WTC11 (cell line): ENCODE results near the gene LRIG1. TPM values are rescaled to one million over a fixed set of nuclear protein-coding genes. Genes with fewer than 3 reads are reported as not detected.

Experiments used
- ATAC-seq: fragments of 200-7000 bp; cut with Tn5 transposase; 2 replicates; pipeline ENCODE4 v1.10.0; 2021; ENCODE audit warnings: mild to moderate bottlenecking, moderate library complexity
- CTCF ChIA-PET: fragments of 300-600 bp; sonication (Branson Sonifier 250); formaldehyde crosslinking; loops from one replicate; lab custom pipeline; 2021; ENCODE audit warnings: antibody characterized with exemption; lab: Charles Lee
- POLR2A ChIA-PET: fragments of 350-600 bp; sonication (Branson Sonifier 250); formaldehyde crosslinking; loops from one replicate; lab custom pipeline; 2021; ENCODE audit warnings: antibody characterized with exemption; lab: Charles Lee
- DNase-seq: peaks from one replicate; pipeline ENCODE4 v3.0.0; 2021; ENCODE audit warnings: low spot score
- H3K27ac Mint-ChIP-seq: 2 replicates; pipeline ENCODE4 v1.8.0; 2021; ENCODE audit warnings: mixed read lengths
- H3K27me3 Mint-ChIP-seq: 2 replicates; pipeline ENCODE4 v1.8.0; 2021; ENCODE audit warnings: low read depth, mild to moderate bottlenecking, moderate library complexity, mixed read lengths
- H3K36me3 Mint-ChIP-seq: 2 replicates; pipeline ENCODE4 v1.8.0; 2021; ENCODE audit warnings: mixed read lengths
- H3K4me1 Mint-ChIP-seq: 2 replicates; pipeline ENCODE4 v1.8.0; 2022; ENCODE audit warnings: mixed read lengths
- H3K4me3 Mint-ChIP-seq: 2 replicates; pipeline ENCODE4 v1.8.0; 2021; ENCODE audit warnings: mild to moderate bottlenecking, moderate library complexity, mixed read lengths
- H3K9me3 Mint-ChIP-seq: 2 replicates; pipeline ENCODE4 v1.8.0; 2021; ENCODE audit warnings: mixed read lengths
- ATF6 ChIP-seq: sonication (generic); formaldehyde crosslinking; IDR thresholded peaks from 2 replicates; pipeline ENCODE4 v1.8.1; 2023; ENCODE audit warnings: mild to moderate bottlenecking, missing genetic modification reagents
- CBFB ChIP-seq: sonication (generic); formaldehyde crosslinking; IDR thresholded peaks from 2 replicates; pipeline ENCODE4 v1.8.1; 2022; ENCODE audit warnings: mild to moderate bottlenecking, low read depth, missing genetic modification reagents
- CREB1 ChIP-seq: sonication (generic); formaldehyde crosslinking; IDR thresholded peaks from 2 replicates; pipeline ENCODE4 v1.8.0; 2023; ENCODE audit warnings: mild to moderate bottlenecking, missing genetic modification reagents
- E2F1 ChIP-seq: sonication (generic); formaldehyde crosslinking; IDR thresholded peaks from 2 replicates; pipeline ENCODE4 v1.8.0; 2022; ENCODE audit warnings: mild to moderate bottlenecking, missing genetic modification reagents
- GABPB1 ChIP-seq: sonication (generic); formaldehyde crosslinking; IDR thresholded peaks from 2 replicates; pipeline ENCODE4 v1.8.1; 2023; ENCODE audit warnings: mild to moderate bottlenecking, missing genetic modification reagents
- IRF1 ChIP-seq: sonication (generic); formaldehyde crosslinking; IDR thresholded peaks from 2 replicates; pipeline ENCODE4 v1.8.0; 2023; ENCODE audit warnings: missing genetic modification reagents
- NFYB ChIP-seq: sonication (generic); formaldehyde crosslinking; conservative IDR thresholded peaks from 2 replicates; pipeline ENCODE4 v1.8.0; 2022; ENCODE audit warnings: low read depth, missing genetic modification reagents
- NR2C2 ChIP-seq: sonication (generic); formaldehyde crosslinking; IDR thresholded peaks from 2 replicates; pipeline ENCODE4 v1.8.0; 2022; ENCODE audit warnings: mild to moderate bottlenecking, missing genetic modification reagents
- OVOL2 ChIP-seq: fragments of 250-450 bp; sonication (Bioruptor Pico); IDR thresholded peaks from 2 replicates; pipeline ENCODE4 v1.9.0; 2021; ENCODE audit warnings: mild to moderate bottlenecking, borderline replicate concordance
- RELA ChIP-seq: sonication (generic); formaldehyde crosslinking; IDR thresholded peaks from 2 replicates; pipeline ENCODE4 v1.8.1; 2022; ENCODE audit warnings: missing genetic modification reagents, mild to moderate bottlenecking, borderline replicate concordance
- SP1 ChIP-seq: sonication (generic); formaldehyde crosslinking; conservative IDR thresholded peaks from 2 replicates; pipeline ENCODE4 v1.8.1; 2022; ENCODE audit warnings: missing genetic modification reagents
- TCF7 ChIP-seq: sonication (generic); formaldehyde crosslinking; IDR thresholded peaks from 2 replicates; pipeline ENCODE4 v1.8.0; 2022; ENCODE audit warnings: mild to moderate bottlenecking, low read depth, missing genetic modification reagents, moderate library complexity
- TEAD1 ChIP-seq: sonication (generic); formaldehyde crosslinking; IDR thresholded peaks from 2 replicates; pipeline ENCODE4 v1.8.0; 2022; ENCODE audit warnings: mild to moderate bottlenecking, missing genetic modification reagents
- ZNF232 ChIP-seq: sonication (generic); formaldehyde crosslinking; IDR thresholded peaks from 2 replicates; pipeline ENCODE4 v1.8.0; 2022; ENCODE audit warnings: mild to moderate bottlenecking, missing genetic modification reagents
- ZNF281 ChIP-seq: sonication (generic); formaldehyde crosslinking; IDR thresholded peaks from 2 replicates; pipeline ENCODE4 v1.8.0; 2023; ENCODE audit warnings: mild to moderate bottlenecking, missing genetic modification reagents
- total RNA-seq: library from RNA; stranded (reverse); gene quantifications from 3 replicates; pipeline ENCODE4 v1.2.3, GENCODE V29; 2021
- TF ChIP-seq, protein P1 (sequence below): sonication (generic); formaldehyde crosslinking; IDR thresholded peaks from 2 replicates; pipeline ENCODE4 v1.8.1; 2022; ENCODE audit warnings: mild to moderate bottlenecking, missing genetic modification reagents, moderate library complexity, borderline replicate concordance
- TF ChIP-seq, protein P2 (sequence below): fragments of 200-600 bp; IDR thresholded peaks from 2 replicates; pipeline ENCODE4 v1.8.0; 2022; ENCODE audit warnings: antibody characterized with exemption
- TF ChIP-seq, protein P3 (sequence below): sonication (generic); formaldehyde crosslinking; IDR thresholded peaks from 2 replicates; pipeline ENCODE4 v1.8.1; 2023; ENCODE audit warnings: mild to moderate bottlenecking, missing genetic modification reagents, moderate library complexity

LRIG1 gene
- total RNA-seq, 1 experiment from 2014 or later: 105 TPM

DNA sequence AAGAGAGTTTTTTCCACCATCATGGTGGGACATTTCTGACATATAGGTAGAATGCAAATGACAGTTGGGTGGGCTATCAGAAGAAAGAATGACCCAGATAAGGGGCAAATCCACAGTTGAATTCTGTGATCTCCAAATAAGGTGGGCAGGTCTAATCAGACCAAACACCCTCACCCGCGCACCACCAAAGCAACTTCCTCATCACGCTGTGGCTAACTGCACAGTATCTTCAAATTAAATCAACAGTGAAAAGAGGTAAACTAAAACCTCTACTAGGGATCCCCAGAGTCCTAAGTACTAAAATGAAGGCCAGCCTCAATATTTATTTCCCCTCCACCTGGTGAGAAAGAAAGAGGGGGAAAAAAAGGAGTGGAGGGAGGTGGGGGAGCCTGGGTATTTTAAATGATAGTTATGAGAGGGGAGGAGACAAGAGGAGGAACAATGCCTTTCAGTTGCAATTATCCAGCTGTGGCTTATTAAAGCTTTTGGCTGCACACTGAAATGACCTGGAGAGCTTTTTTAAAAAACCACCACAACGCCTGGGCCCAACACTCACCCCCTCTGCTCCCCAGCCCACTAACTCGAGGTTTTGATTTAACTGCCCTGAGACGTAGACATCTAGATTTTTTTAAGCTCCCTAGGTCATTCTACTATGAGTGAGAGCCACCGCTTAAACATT is 61.0 kb downstream of the LRIG1 start:
- Mint-ChIP-seq H3K4me3 (peak overlapping the region; percentile 10; the same call in 1 of the 2 replicates), H3K27ac (peak overlapping the region; percentile 55), H3K36me3 (peaks cover 23% of the 10 kb centered on the region), H3K9me3 (no peaks in the 10 kb centered on the region), H3K27me3 (no peaks in the 10 kb centered on the region)
- no peak for ATAC-seq
- TF ChIP-seq IRF1 (CRISPR knock-in tag) (no peak), SP1 (CRISPR knock-in tag) (no peak), CREB1 (CRISPR knock-in tag) (no peak), OVOL2 (CRISPR knock-in tag) (no peak), ZNF281 (CRISPR knock-in tag) (no peak), ATF6 (CRISPR knock-in tag) (no peak)
- TF ChIP-seq, protein P1, sequence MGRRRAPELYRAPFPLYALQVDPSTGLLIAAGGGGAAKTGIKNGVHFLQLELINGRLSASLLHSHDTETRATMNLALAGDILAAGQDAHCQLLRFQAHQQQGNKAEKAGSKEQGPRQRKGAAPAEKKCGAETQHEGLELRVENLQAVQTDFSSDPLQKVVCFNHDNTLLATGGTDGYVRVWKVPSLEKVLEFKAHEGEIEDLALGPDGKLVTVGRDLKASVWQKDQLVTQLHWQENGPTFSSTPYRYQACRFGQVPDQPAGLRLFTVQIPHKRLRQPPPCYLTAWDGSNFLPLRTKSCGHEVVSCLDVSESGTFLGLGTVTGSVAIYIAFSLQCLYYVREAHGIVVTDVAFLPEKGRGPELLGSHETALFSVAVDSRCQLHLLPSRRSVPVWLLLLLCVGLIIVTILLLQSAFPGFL (CRISPR knock-in tag): no peak
- TF ChIP-seq, all 79 proteins: peak for 0
- peaks cover 92% of the 10 kb centered on the region for H3K4me1 Mint-ChIP-seq
- ChIA-PET CTCF (interaction anchor here (4.4 kb wide), 1 partner anchor 31 kb away, joined by 22 read pairs; no protein-coding TSS in a partner anchor), POLR2A (interaction anchor here (1.3 kb wide), 1 partner anchor 31 kb away, joined by 3 read pairs; no protein-coding TSS in a partner anchor)
- no peak for DNase-seq

DNA sequence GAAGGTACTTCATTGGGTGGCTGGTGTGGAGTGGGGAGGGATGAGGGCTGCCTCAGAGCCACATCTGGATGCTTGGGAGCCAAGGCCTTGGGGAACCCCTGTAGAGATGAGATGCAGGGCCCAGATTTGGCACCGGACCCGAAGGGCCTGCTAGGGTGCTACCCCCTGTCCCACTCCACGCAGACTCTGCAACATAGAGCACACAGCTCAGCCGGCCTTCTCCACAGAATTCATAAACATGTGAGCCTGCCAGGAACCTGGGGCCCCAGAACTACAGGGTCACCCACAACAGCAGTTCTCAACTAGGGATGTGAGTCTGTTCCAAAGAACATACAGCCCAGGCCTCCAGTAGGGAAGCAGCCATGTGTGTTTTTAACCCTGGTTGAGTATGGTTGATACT is 62.8 kb downstream of the LRIG1 start:
- Mint-ChIP-seq H3K4me1 (peaks cover 92% of the 10 kb centered on the region), H3K4me3 (no peak overlapping the region), H3K27ac (peak overlapping the region; percentile 77; the same call in 1 of the 2 replicates), H3K36me3 (peaks cover 30% of the 10 kb centered on the region), H3K27me3 (no peaks in the 10 kb centered on the region), H3K9me3 (no peaks in the 10 kb centered on the region)
- no peak for ATAC-seq
- DNase-seq: no peak
- CTCF ChIA-PET: no interaction called here
- POLR2A ChIA-PET: no interaction called here
- no peak for TF ChIP-seq NFYB (CRISPR knock-in tag)
- TF ChIP-seq E2F1 (CRISPR knock-in tag): no peak
- TF ChIP-seq NR2C2 (CRISPR knock-in tag): no peak
- TF ChIP-seq, protein P1 (CRISPR knock-in tag): no peak
- no peak for TF ChIP-seq CBFB
- no peak for TF ChIP-seq ZNF281 (CRISPR knock-in tag)
- no peak for TF ChIP-seq RELA (CRISPR knock-in tag)
- TF ChIP-seq, protein P2, sequence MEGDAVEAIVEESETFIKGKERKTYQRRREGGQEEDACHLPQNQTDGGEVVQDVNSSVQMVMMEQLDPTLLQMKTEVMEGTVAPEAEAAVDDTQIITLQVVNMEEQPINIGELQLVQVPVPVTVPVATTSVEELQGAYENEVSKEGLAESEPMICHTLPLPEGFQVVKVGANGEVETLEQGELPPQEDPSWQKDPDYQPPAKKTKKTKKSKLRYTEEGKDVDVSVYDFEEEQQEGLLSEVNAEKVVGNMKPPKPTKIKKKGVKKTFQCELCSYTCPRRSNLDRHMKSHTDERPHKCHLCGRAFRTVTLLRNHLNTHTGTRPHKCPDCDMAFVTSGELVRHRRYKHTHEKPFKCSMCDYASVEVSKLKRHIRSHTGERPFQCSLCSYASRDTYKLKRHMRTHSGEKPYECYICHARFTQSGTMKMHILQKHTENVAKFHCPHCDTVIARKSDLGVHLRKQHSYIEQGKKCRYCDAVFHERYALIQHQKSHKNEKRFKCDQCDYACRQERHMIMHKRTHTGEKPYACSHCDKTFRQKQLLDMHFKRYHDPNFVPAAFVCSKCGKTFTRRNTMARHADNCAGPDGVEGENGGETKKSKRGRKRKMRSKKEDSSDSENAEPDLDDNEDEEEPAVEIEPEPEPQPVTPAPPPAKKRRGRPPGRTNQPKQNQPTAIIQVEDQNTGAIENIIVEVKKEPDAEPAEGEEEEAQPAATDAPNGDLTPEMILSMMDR: no peak
- no peak for TF ChIP-seq TCF7 (CRISPR knock-in tag)
- TF ChIP-seq, protein P3, sequence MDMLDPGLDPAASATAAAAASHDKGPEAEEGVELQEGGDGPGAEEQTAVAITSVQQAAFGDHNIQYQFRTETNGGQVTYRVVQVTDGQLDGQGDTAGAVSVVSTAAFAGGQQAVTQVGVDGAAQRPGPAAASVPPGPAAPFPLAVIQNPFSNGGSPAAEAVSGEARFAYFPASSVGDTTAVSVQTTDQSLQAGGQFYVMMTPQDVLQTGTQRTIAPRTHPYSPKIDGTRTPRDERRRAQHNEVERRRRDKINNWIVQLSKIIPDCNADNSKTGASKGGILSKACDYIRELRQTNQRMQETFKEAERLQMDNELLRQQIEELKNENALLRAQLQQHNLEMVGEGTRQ (CRISPR knock-in tag): no peak
- no peak for TF ChIP-seq TEAD1
- no peak for TF ChIP-seq ZNF232
- TF ChIP-seq GABPB1 (CRISPR knock-in tag): no peak
